Skeletal muscle cell (primary cell): ENCODE measurements around the gene SCYGR8.
A peak's percentile ranks its signal among the peaks of the same experiment; 100 is the strongest.

Experiments used
- DNase-seq: peaks from one replicate; pipeline ENCODE4 v3.0.0-alpha.2; 2010; ENCODE audit warnings: low read depth
- H3K4me3 ChIP-seq: 2 replicates; pipeline ENCODE4 v1.5.1; 2011; ENCODE audit warnings: low read depth, mild to moderate bottlenecking, control low read depth, low read length, moderate library complexity

Gene SCYGR8

DNA sequence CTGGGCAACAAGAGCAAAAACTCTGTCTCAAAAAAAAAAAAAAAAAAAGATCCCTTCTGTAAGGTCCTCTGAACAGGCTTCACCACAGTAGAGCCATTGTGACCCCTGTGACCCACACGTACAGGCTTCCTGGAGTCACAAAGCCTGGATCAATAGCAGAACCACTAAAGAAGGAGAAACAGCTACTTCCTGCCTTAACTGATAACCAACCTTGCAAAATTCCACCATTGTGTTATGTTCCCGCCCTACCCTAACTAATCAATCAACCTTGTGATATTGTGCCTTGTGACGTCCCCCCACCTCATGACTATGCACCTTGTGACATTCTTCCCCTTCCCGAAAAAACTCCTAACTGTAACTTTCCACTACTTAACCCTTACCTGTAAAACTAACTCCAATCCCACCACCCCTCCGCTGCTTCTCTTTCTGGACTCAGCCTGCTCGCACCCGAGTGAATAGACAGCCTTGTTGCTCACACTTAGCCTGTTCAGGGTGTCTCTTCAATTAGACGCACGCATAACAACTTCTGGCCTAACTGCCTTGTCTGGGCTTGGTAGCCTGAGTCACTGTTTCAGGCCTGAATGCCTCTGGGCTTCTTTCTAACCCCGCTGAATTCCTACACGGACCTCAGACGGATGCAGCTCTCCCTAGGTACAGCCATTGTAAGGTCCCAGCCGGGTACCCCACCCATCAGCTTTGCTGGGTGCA is 13.9 kb downstream of the SCYGR8 start:
- DNase-seq: no peak
- no peak overlapping the region for H3K4me3 ChIP-seq

GRCh38 chr2:227761740-227762476 is 16.2 kb downstream of the SCYGR8 start:
- DNase-seq: no peak
- no peak overlapping the region for H3K4me3 ChIP-seq

GRCh38 chr2:227765788-227766372 is 20.2 kb downstream of the SCYGR8 start:
- no peak for DNase-seq
- H3K4me3 ChIP-seq: no peak overlapping the region

DNA sequence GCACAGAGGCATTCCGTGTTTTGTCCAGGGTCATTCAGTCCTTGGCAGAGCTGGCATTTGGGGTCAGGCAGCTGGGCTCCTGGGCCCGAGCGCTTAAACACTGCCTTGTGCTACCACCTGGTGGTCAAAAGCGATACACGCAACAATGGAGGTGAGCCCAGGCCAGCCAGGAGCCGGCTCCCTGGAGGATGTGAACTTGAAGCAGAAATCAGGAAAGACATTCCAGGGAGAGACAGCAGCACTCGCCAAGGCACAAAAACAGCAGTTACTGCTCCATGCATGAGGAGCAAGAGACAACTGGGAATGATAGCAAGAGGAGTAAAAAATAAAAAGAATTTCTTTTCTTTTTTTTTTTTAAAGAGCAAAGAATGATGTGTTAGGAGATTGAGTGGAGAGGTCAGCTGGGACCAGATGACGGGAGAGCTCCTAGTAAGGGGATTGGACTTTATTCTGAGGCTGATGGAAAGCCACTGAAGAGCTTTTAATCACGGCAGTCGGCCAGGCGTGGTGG is 20.7 kb downstream of the SCYGR8 start:
- DNase-seq: peak; percentile 21
- no peak overlapping the region for H3K4me3 ChIP-seq

DNA sequence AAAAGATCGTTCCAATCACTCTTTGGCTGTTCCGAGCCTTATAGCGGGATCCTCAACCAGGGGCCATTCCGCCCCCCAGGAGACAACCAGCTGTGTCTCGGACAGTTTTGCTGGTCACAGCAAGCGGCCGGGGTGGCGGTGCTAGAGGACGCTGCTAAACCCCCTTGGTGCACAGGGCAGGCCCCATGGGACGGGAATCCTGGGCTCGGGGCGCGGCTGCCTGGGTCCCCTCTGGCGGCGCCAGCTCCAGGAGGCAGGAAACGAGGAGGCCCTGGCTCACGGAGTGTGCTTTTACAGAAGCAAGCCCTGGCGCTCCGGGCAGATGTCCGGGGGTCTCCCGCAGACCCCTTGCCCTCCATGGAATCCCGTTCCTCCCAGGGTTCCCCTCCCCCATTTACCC is 22.1 kb downstream of the SCYGR8 start:
- DNase-seq: no peak
- H3K4me3 ChIP-seq: no peak overlapping the region

DNA sequence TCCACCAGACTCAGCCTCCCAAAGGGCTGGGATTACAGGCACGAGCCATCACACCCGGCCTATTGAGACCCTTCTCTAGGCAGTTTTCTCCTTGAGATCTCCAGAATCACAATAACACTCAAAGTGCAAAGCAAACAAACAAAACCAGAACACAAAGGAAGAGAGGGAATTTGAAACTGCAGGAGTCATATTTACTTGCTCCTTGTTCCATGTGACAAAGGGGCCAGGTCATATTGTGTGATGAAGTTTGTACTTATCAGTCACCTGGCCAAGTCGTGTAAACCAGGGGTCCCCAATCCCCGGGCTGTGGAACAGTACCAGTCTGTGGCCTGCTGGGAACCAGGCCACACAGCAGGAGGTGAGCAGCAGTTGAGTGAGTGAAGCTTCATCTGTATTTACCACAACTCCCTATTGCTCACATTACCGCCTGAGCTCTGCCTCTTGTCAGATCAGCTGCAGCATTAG is 26.5 kb downstream of the SCYGR8 start:
- DNase-seq: no peak
- H3K4me3 ChIP-seq: no peak overlapping the region

- H3K4me3 ChIP-seq: no peak overlapping the region
Measured at GRCh38 chr2:227772932-227773331, 27.2 kb downstream of the SCYGR8 start.

DNA sequence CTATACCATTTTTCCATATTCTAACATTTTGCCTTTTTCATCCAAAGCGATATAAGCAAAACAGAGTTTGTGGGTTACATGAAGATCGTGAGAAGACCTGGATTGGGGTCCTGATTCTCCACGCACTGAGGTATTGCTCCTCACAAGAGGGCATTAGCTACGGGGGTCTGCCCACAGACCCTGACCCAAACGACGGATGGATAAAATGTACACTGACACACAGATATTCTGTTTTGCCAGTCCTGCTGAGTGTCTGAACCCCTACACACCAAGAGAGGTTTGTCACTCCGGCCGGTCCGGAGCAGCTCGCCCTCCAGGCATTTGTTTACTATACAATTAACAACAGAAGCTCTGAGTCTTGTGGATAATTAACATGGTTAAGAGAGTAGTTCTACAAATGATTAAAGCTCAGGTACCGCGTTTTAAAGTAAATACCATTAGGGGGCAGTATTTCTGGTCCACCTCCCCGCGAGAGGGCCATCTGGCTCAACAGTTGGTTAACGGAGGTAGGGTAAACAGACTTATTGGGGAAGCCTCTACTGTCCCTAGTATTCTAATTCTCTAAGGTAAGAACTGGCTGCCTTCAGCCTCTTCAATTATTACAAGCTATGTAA is 28.4 kb downstream of the SCYGR8 start:
- H3K4me3 ChIP-seq: no peak overlapping the region
- no peak for DNase-seq

More at GRCh38 chr2:227772932-227773331, 27.2 kb downstream of the SCYGR8 start:
- DNase-seq: no peak

DNA sequence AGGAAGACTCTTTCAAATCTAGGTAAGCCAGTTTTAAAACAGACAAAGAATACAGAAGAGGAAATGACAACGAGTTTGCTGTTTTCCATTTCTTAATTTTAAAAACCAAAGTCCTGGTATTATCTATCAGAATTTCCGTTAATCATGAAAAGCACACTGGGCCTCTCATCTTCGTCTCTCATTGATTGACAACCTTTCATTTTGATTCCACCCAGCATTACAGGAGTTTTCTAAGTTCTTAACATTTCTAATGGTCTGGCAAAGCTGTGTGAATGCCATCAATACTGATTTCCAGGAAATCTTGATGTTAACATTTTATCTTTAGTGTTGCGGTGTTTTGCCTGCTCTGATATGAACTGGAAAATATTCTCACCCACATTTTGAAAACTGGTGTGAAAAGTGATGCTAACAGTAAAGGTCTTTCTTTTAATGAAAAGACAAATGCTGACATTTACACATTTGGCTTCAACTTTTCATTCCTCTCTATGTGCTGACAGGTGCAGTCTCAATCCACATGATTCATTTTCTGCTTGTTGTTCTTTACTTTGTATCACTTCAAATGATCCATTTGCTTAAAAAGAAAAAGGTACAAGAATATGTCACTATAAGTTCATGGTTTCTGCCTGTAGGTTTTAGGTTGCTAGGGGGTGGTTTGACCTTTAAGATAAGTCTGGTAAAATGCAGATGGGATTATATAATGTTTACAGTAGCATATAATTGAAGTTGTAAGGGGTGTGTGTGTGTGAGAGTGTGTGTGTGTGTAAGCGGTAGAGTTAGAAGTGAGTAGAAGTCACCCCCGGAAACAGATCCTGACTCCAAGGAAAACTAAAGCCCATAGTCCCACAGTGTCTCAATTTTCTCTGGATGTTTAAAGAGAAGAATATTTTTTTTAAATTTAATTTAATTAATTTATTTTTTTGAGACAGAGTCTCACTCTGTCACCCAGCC is 29.5 kb downstream of the SCYGR8 start:
- DNase-seq: no peak
- H3K4me3 ChIP-seq: no peak overlapping the region

DNA sequence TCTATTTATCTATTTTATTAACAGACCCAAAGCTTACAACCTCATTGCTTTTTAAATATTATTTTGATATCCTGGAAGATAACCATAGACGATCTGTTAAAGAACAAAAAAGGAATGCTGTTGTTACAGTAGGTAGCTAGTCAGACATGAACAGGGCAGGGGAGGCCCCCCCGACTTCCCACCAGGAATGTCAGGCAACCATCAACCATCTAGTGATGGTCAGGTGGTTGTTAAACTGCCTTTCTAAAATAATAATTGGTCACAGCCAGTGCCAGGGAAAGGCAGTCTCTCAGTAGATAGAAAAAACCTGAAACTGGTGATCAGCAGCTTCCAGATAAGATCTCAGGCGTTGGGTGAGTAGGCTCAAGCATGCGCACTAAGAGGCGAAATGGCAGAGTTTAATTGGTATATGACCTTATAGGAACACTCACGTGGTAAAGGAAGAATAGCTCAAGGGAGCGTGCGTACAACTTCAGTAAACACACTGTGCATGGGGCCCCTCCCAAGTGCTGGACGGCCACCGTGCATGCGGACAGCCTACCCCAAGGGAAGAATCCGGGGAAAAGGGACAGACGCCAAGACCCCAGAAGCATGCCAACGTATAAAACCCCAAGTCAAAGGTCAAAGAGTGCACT is 35.4 kb downstream of the SCYGR8 start:
- no peak overlapping the region for H3K4me3 ChIP-seq
- no peak for DNase-seq

DNA sequence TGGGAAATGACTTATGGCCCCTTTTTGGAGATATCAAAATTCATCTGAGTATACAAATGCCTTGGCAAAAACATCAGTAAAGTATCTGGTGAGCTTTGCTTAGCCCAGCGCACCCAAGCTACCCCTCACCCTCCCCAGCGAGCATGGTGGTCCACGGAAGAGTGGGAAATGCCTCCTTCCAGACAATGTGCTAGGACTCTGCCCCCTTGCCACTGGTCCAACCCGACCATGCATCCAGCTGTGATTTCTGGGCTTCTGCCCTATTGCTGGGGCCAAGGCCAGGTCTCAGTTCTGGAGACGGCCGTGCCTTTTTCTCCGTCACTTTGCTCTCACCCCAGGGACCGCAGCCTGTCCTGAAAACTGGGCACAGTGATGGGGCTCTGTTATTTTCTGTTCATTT is 36.1 kb downstream of the SCYGR8 start:
- no peak for DNase-seq
- H3K4me3 ChIP-seq: no peak overlapping the region

DNA sequence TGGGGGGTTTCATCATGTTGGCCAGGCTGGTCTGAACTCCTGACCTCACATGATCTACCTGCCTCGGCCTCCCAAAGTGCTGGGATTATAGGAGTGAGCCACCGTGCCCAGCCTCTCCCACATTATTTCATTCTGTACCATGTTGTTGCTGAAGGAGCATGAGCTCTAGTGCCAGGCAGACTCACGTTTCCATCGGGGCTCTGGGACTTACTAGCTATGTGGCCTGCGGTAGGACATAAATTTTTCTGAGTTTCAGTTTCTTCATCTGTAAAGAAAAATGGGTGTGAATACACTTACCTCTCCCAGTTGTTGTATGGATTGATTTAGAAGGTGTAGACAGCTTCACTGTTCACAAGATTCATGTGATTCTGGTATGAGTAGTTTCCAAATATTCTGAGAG is 37.1 kb downstream of the SCYGR8 start:
- no peak overlapping the region for H3K4me3 ChIP-seq

GRCh38 chr2:227783404-227784138 is 37.9 kb downstream of the SCYGR8 start:
- DNase-seq: no peak
- H3K4me3 ChIP-seq: no peak overlapping the region

More for the DNA sequence above, 37.1 kb downstream of the SCYGR8 start:
- DNase-seq: no peak

- H3K4me3 ChIP-seq: no peak overlapping the region
- no peak for DNase-seq
Measured at GRCh38 chr2:227785293-227785692, 39.6 kb downstream of the SCYGR8 start.

GRCh38 chr2:227788561-227789018 is 42.9 kb downstream of the SCYGR8 start:
- no peak for DNase-seq
- no peak overlapping the region for H3K4me3 ChIP-seq

- no peak overlapping the region for H3K4me3 ChIP-seq
- no peak for DNase-seq
Measured at GRCh38 chr2:227789803-227790202, 44.1 kb downstream of the SCYGR8 start.

GRCh38 chr2:227793148-227793712 is 47.5 kb downstream of the SCYGR8 start:
- no peak for DNase-seq
- no peak overlapping the region for H3K4me3 ChIP-seq
